ENCODE results near the gene MEF2C. TPM values are rescaled to one million over a fixed set of nuclear protein-coding genes. Genes with fewer than 3 reads are reported as not detected.

The MEF2C gene
- total RNA-seq, 2 donors from 2014 or later = 36.1 to 57.5 TPM

GRCh38 chr5:88840495-88840894, 42.5 kb downstream of the MEF2C start:
- Histone ChIP-seq H3K36me3 (no peaks in the 10 kb centered on the region), H3K27me3 (no peaks in the 10 kb centered on the region), H3K27ac (peak overlapping the region in 1 of 2 donors; percentile 42), H3K9me3 (no peaks in the 10 kb centered on the region), H3K4me3 (no peak overlapping the region), H3K4me1 (peaks cover 0 to 52% of the 10 kb centered on the region in 2 donors)
- no peak for TF ChIP-seq CTCF (IDR thresholded peaks at IDR 0.05)
- DNase-seq (ENCODE audit: low spot score) = no peak

- Histone ChIP-seq H3K4me3 (no peak overlapping the region), H3K9me3 (no peaks in the 10 kb centered on the region), H3K27me3 (no peaks in the 10 kb centered on the region), H3K36me3 (no peaks in the 10 kb centered on the region), H3K4me1 (peaks cover 0 to 53% of the 10 kb centered on the region in 2 donors), H3K27ac (no peak overlapping the region)
- TF ChIP-seq CTCF (IDR thresholded peaks at IDR 0.05) = no peak
- DNase-seq (ENCODE audit: low spot score) = no peak
These were observed 43.7 kb downstream of the MEF2C start for GRCh38 chr5:88839238-88839637.

DNA sequence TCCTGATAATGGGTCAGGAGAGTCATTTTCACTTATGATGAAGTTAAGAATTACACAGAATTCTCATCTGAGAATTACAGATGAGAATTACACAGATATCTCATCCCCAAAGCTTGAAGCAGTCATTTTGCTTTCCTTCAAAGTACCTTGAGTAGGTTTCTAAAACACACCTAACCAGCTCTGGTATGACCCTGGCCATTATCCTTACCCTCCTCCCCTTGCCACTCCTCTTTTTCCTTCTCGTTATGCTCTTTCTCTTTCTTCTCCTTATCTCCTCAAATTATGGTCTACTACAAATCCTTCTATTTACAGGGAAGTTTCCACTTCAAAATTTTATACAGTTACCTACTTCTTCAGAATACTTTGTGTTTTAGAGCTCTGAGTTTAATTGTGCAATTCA, 44.5 kb downstream of the MEF2C start:
- TF ChIP-seq CTCF (IDR thresholded peaks at IDR 0.05) = no peak
- H3K36me3 ChIP-seq = no peaks in the 10 kb centered on the region
- H3K27ac ChIP-seq = peak overlapping the region in 1 of 2 donors; percentile 11

GRCh38 chr5:88837817-88838216, 45.2 kb downstream of the MEF2C start:
- TF ChIP-seq CTCF (IDR thresholded peaks at IDR 0.05) = no peak
- H3K4me1 ChIP-seq = peaks cover 0 to 63% of the 10 kb centered on the region in 2 donors

More for the DNA sequence above, 44.5 kb downstream of the MEF2C start:
- H3K4me3 ChIP-seq = no peak overlapping the region
- DNase-seq (ENCODE audit: low spot score) = no peak
- H3K4me1 ChIP-seq = peaks cover 0 to 60% of the 10 kb centered on the region in 2 donors
- H3K9me3 ChIP-seq = no peaks in the 10 kb centered on the region
- H3K27me3 ChIP-seq = no peaks in the 10 kb centered on the region

DNA sequence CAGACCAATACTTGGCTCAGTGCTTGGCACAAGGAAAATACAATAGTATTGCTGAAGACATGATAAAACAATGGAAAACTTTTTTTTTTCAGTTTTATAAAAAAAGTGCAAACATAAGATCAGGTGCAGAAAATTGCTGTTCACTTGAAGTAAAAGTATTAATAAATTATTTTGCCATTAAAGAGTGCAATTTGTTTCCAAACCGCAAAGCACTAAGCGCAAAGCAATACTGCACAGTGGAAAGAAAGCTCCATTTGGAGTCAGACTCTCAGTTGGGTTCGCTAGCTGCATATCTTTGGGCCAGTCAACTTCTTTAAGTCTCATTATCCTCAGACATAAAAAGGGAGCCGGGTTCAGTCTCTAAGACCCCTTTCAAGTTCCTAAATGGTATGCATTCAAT, 45.8 kb downstream of the MEF2C start:
- Histone ChIP-seq H3K27me3 (no peaks in the 10 kb centered on the region), H3K4me3 (no peak overlapping the region), H3K27ac (peak overlapping the region; percentile 83 to 84), H3K9me3 (no peaks in the 10 kb centered on the region), H3K4me1 (peaks cover 0 to 66% of the 10 kb centered on the region in 2 donors), H3K36me3 (no peaks in the 10 kb centered on the region)
- no peak for TF ChIP-seq CTCF (IDR thresholded peaks at IDR 0.05)
- DNase-seq (ENCODE audit: low spot score) = no peak

More at GRCh38 chr5:88837817-88838216, 45.2 kb downstream of the MEF2C start:
- DNase-seq (ENCODE audit: low spot score) = no peak
- H3K36me3 ChIP-seq = no peaks in the 10 kb centered on the region
- H3K4me3 ChIP-seq = no peak overlapping the region
- no peaks in the 10 kb centered on the region for H3K27me3 ChIP-seq
- H3K27ac ChIP-seq = peak overlapping the region in 1 of 2 donors; percentile 83
- H3K9me3 ChIP-seq = no peaks in the 10 kb centered on the region

DNA sequence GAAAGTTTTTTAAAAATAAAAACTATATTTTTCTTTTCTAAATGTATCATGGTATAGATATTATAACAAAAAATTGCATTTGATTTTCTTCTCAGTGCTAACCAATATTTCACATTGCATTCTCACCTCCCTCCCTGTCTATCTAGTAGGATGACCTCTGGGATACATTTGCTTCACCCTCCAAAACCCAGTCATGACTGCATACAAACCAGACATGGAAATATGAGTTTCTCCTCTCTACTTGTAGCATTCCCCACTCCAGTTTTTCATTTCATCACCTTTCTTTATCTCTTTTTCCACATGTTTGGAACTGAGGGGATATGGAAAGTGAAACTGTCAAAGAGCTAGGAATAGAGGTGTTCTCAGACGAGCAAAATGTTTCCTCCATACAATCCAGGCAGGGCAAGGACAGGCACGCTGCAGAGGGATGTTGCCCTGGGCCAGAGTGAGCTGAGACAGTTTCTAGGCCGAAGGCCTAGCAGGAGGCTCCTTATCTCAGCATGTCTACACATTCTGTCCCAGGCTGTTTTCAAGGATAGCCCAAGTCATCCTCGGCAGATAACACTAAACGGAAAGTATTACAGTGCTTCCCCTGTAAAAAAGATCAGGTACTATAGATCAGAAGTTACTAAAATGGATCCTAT, 46.7 kb downstream of the MEF2C start:
- peak overlapping the region in 1 of 2 donors; percentile 35 for H3K4me3 ChIP-seq
- peak; percentile 74 for DNase-seq (ENCODE audit: low spot score)
- H3K27me3 ChIP-seq = no peaks in the 10 kb centered on the region
- H3K27ac ChIP-seq = peak overlapping the region; percentile 83 to 84
- H3K4me1 ChIP-seq = peaks cover 0 to 75% of the 10 kb centered on the region in 2 donors
- H3K9me3 ChIP-seq = no peaks in the 10 kb centered on the region
- no peak for TF ChIP-seq CTCF (IDR thresholded peaks at IDR 0.05)
- no peaks in the 10 kb centered on the region for H3K36me3 ChIP-seq

All from right atrium auricular region (tissue), 2 donors.